Esophagus muscularis mucosa (tissue), 4 donors: ENCODE data around the gene RPH3AL. TPM values are rescaled to one million over a fixed set of nuclear protein-coding genes. Genes with fewer than 3 reads are reported as not detected.
"Not testable (repeated sequence)": the region's sequence is repeated elsewhere in the genome, so short reads cannot be mapped to it uniquely, and the experiment has no call there.

Source experiments
- DNase-seq: peaks from one replicate; pipeline ENCODE4 v3.0.0-alpha.2; 2017; ENCODE audit errors: extremely low spot score
- H3K27ac ChIP-seq, 4 donors: fragments of 200-600 bp; sonication (generic); replicated peaks in 1 of 4; 1 replicate in 3 of 4; 2 replicates in 1 of 4; pipeline ENCODE4 v1.5.1; 2016 to 2019; ENCODE audit warnings: mild to moderate bottlenecking in 1 of 4
- H3K27me3 ChIP-seq, 4 donors: fragments of 200-600 bp; sonication (generic); one replicate each; pipeline versions ENCODE4 v1.5.1 to v1.6.0; 2016 to 2019
- H3K36me3 ChIP-seq, 4 donors: fragments of 200-600 bp; sonication (generic); one replicate each; pipeline ENCODE4 v1.5.1; 2016 to 2019
- H3K4me1 ChIP-seq, 4 donors: fragments of 200-600 bp; sonication (generic); one replicate each; pipeline ENCODE4 v1.5.1; 2016 to 2019
- H3K4me3 ChIP-seq, 4 donors: fragments of 200-600 bp; sonication (generic); 1 replicate in 2 of 4; 2 replicates in 2 of 4; pipeline ENCODE4 v1.5.1; 2016 to 2019; ENCODE audit warnings: mild to moderate bottlenecking in 4 of 4, moderate library complexity in 1 of 4
- H3K9me3 ChIP-seq, 4 donors: fragments of 200-600 bp; sonication (generic); 1 replicate in 3 of 4; 2 replicates in 1 of 4; pipeline ENCODE4 v1.5.1; 2016 to 2019
- CTCF ChIP-seq, 3 experiments: fragments of 200-600 bp in 2 of 3; fragments of 450-650 bp in 1 of 3; sonication (generic) in 2 of 3; IDR thresholded peaks; one replicate each; pipeline ENCODE4 v1.5.1; 2017 to 2019; ENCODE audit warnings: antibody characterized with exemption in 3 of 3, mild to moderate bottlenecking in 2 of 3, moderate library complexity in 1 of 3
- EP300 ChIP-seq: sonication (generic); formaldehyde crosslinking; IDR thresholded peaks from one replicate; pipeline ENCODE4 v1.6.1; 2017; ENCODE audit warnings: antibody characterized with exemption
- POLR2A ChIP-seq: fragments of 450-650 bp; IDR thresholded peaks from one replicate; pipeline ENCODE4 v1.6.1; 2017; ENCODE audit warnings: antibody characterized with exemption, moderate library complexity, mild to moderate bottlenecking, low read depth
- POLR2AphosphoS5 ChIP-seq, 2 donors: sonication (generic); formaldehyde crosslinking; IDR thresholded peaks; one replicate each; pipeline ENCODE4 v1.6.1; 2017; ENCODE audit warnings: antibody characterized with exemption in 2 of 2
- WGBS: methylation state at CpG from one replicate; pipeline ENCODE4 v1.1.5; 2018; 5-methylcytosine and 5-hydroxymethylcytosine counted together
- intact Hi-C: fragments of 100-400 bp; cut with DNase I; formaldehyde crosslinking; loops from one replicate; pipeline ENCODE4 v1.15.1; 2023
- total RNA-seq, 4 donors: library from RNA; depleted of rRNA; stranded (reverse); fragments of >200 nt; gene quantifications; one replicate each; pipeline versions ENCODE4 v1.1.0 to v1.2.1, GENCODE V29; 2016

Gene RPH3AL
- total RNA-seq, 4 donors from 2014 or later: 8.7 to 21.0 (median 14.8) TPM

- WGBS: 97% methylated on average over 22 of the region's 26 CpGs
- TF ChIP-seq POLR2A: no peak
- TF ChIP-seq EP300: no peak
- TF ChIP-seq POLR2AphosphoS5 (IDR thresholded peaks at IDR 0.05): no peak
- TF ChIP-seq CTCF (IDR thresholded peaks at IDR 0.05): no peak
- no peaks in the 10 kb centered on the region for H3K27me3 ChIP-seq
- DNase-seq: no peak
- H3K36me3 ChIP-seq: no peaks in the 10 kb centered on the region
- H3K9me3 ChIP-seq: no peaks in the 10 kb centered on the region
- intact Hi-C loops: no loop called here
- no peak overlapping the region for H3K27ac ChIP-seq
- peaks cover 0 to 2% (median 0%) of the 10 kb centered on the region in 4 donors for H3K4me1 ChIP-seq
- no peak overlapping the region for H3K4me3 ChIP-seq
Observed at GRCh38 chr17:235831-236640, 116.6 kb downstream of the RPH3AL start.

- intact Hi-C loops, H3K9me3 ChIP-seq, H3K27me3 ChIP-seq, H3K4me3 ChIP-seq, DNase-seq, H3K36me3 ChIP-seq, H3K4me1 ChIP-seq: not testable (repeated sequence)
- WGBS: 86% methylated on average over 39 of the region's 48 CpGs
- H3K27ac ChIP-seq: peak overlapping the region; percentile 28 to 75 (median 70)
Observed at GRCh38 chr17:234994-235830, 117.4 kb downstream of the RPH3AL start.

- Histone ChIP-seq H3K4me3 (peak overlapping the region in 2 of 4 donors; percentile 24 to 36), H3K27ac (peak overlapping the region; percentile 28 to 75 (median 70))
- intact Hi-C loops, H3K27me3 ChIP-seq, H3K9me3 ChIP-seq, H3K36me3 ChIP-seq, H3K4me1 ChIP-seq, DNase-seq: not testable (repeated sequence)
- WGBS: 57% methylated on average over 16 of the region's 23 CpGs
Observed at GRCh38 chr17:234163-234993, 118.2 kb downstream of the RPH3AL start.

- DNase-seq: no peak
- Histone ChIP-seq H3K4me1 (peaks cover 0 to 12% (median 4%) of the 10 kb centered on the region in 4 donors), H3K36me3 (no peaks in the 10 kb centered on the region), H3K4me3 (no peak overlapping the region), H3K27ac (peak overlapping the region; percentile 17 to 74 (median 73)), H3K9me3 (no peaks in the 10 kb centered on the region), H3K27me3 (peaks cover 0 to 4% (median 0%) of the 10 kb centered on the region in 4 donors)
- TF ChIP-seq POLR2AphosphoS5 (IDR thresholded peaks at IDR 0.05) (no peak), POLR2A (no peak)
- 94% methylated on average over 7 of the region's 11 CpGs for WGBS
- intact Hi-C loops: no loop called here
Observed at GRCh38 chr17:233473-233941, 119.1 kb downstream of the RPH3AL start.

- peaks cover 0 to 4% (median 0%) of the 10 kb centered on the region in 4 donors for H3K27me3 ChIP-seq
- intact Hi-C loops: no loop called here
Observed at GRCh38 chr17:231966-232807, 120.4 kb downstream of the RPH3AL start.

More at GRCh38 chr17:231966-232807, 120.4 kb downstream of the RPH3AL start:
- no peaks in the 10 kb centered on the region for H3K36me3 ChIP-seq
- 84% methylated on average over 24 of the region's 24 CpGs for WGBS
- H3K4me1 ChIP-seq: peaks cover 0 to 12% (median 7%) of the 10 kb centered on the region in 4 donors
- TF ChIP-seq POLR2AphosphoS5 (IDR thresholded peaks at IDR 0.05): no peak
- H3K4me3 ChIP-seq: no peak overlapping the region
- H3K9me3 ChIP-seq: no peaks in the 10 kb centered on the region
- no peak for DNase-seq
- peak overlapping the region in 3 of 4 donors; percentile 72 to 74 (median 74) for H3K27ac ChIP-seq
